Measurements from ENCODE around the gene EXOSC10. TPM values are rescaled to one million over a fixed set of nuclear protein-coding genes. Genes with fewer than 3 reads are reported as not detected.

Gene EXOSC10
- 54.0 and 58.9 TPM in 2 replicates for total RNA-seq

GRCh38 chr1:11099310-11100148, at the start of gene EXOSC10:
Gene EXOSC10 (minus strand): TSS chr1:11099869. CDS start chr1:11099831, 38 bp downstream.

DNA sequence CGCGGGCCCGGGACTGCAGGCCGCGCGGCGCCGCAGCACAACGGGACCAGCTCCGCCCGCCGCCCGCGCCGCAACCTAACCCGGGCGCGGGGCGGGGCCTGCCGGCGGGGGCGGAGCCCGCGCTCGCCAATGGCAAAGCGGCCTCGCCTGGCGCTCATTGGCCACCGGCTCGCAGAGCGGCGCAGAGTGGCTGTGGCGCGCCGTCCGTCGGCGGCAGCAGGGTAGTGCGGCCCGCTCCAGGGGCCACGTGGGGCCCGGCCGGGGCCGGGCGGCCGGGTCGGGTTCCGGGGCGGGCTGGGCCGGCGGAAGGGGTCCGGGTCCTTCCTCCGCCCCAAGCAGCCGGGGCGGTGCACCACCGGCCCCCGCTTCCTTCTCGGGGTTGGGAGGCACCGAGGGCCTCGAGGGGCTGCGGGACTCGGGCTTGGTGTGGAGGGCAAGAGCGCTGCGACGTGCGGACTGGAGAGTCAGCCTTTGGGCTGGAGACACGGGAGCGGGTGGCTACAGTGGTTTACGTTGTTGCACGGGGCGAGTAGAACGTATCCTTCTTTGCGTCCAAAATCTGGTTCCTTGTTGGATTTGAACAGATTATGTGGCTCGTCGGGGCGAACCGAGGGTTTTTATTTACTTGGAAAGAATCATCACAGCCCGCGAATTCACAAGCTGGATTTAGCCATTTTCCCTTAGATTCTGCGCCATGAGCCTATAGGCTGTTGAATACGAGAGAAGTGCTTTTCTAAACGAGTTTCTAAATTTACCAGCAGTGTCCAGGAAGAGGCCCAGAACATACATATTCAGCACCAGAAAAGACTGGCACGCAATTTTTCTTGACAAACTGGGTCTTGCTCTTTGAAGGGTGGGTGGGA, 39.5 kb downstream of the EXOSC10 start, which contains the start of gene SRM:
TSS of gene SRM (minus strand) at position 51 of the 863 bp plus-strand sequence. CDS start 75 bp downstream, outside the sequence.

GRCh38 chr1:11046625-11047365, 52.9 kb downstream of the EXOSC10 start, which contains the start of gene MASP2:
Gene MASP2 (minus strand): TSS chr1:11047239. CDS start chr1:11047207, 32 bp downstream.

Other genes with a start within 250 kb of the EXOSC10 start
- gene TARDBP, start 87.2 kb downstream of the EXOSC10 start, total RNA-seq, result 59.3 and 71.3 TPM in 2 replicates
- gene MASP2, start 52.6 kb downstream of the EXOSC10 start, total RNA-seq, result 0.11 TPM in 1 of 2 replicates, not detected in the other
- 21.2 and 27.2 TPM in 2 replicates for gene SRM, start 39.9 kb downstream of the EXOSC10 start, total RNA-seq
- gene ANGPTL7, start 89.5 kb upstream of the EXOSC10 start, total RNA-seq, result 2.9 and 6.8 TPM in 2 replicates
- 32.9 and 34.3 TPM in 2 replicates for gene MTOR, start 162.7 kb upstream of the EXOSC10 start, total RNA-seq
- 7.7 and 9.1 TPM in 2 replicates for gene UBIAD1, start 173.3 kb upstream of the EXOSC10 start, total RNA-seq